ENCODE measurements around the gene PDE1C. TPM values are rescaled to one million over a fixed set of nuclear protein-coding genes. Genes with fewer than 3 reads are reported as not detected.

PDE1C gene
- total and polyA plus RNA-seq, 2 donors (not counting 1 experiment from before 2014, with no cell fraction given): 16.6 to 27.6 TPM

- DNase-seq (ENCODE audit: low read depth in 2 of 2): no peak
- no peaks in the 10 kb centered on the region for H3K27me3 ChIP-seq (ENCODE audit: control insufficient read depth, insufficient read depth, low read length)
- no peak for TF ChIP-seq EZH2 (IDR thresholded peaks at IDR 0.05; ENCODE audit: low read length, missing control alignments)
- no peak overlapping the region for H3K4me2 ChIP-seq (ENCODE audit: extremely low read depth, insufficient read depth, low read length)
- H3K36me3 ChIP-seq (ENCODE audit: control insufficient read depth, insufficient read depth, low read length): no peaks in the 10 kb centered on the region
- H4K20me1 ChIP-seq (ENCODE audit: control insufficient read depth, extremely low read depth, insufficient read depth, low read length): no peaks in the 10 kb centered on the region
- no peaks in the 10 kb centered on the region for H3K9me3 ChIP-seq (ENCODE audit: control insufficient read depth, insufficient read depth, low read depth, low read length)
- H3K4me3 ChIP-seq (replicated peaks in 1 of 4; ENCODE audit: control extremely low read depth in 1 of 4, insufficient read depth in 1 of 4, low read depth in 3 of 4, low read length in 4 of 4): no peak overlapping the region
- H2AFZ ChIP-seq (ENCODE audit: low read length): no peak overlapping the region
- no peak overlapping the region for H3K9ac ChIP-seq (ENCODE audit: insufficient read depth, low read length)
- no peak overlapping the region for H3K27ac ChIP-seq (ENCODE audit: insufficient read depth, low read length)
- H3K79me2 ChIP-seq (ENCODE audit: control insufficient read depth, insufficient read depth, low read length): no peaks in the 10 kb centered on the region
- no peaks in the 10 kb centered on the region for H3K4me1 ChIP-seq (ENCODE audit: control insufficient read depth, extremely low read depth, insufficient read depth, low read length)
These were observed 322.7 kb downstream of the PDE1C start for GRCh38 chr7:31747553-31747952.

GRCh38 chr7:31744294-31744874 lies 325.8 kb downstream of the PDE1C start:
- TF ChIP-seq CTCF (conservative IDR thresholded peaks at IDR 0.05 in 1 of 2, IDR thresholded peaks at IDR 0.05 in 1 of 2; ENCODE audit: low read depth in 1 of 2, low read length in 2 of 2): peak; percentile 83 to 94
- no peak for TF ChIP-seq EZH2 (IDR thresholded peaks at IDR 0.05; ENCODE audit: low read length, missing control alignments)
- Histone ChIP-seq H3K36me3 (ENCODE audit: control insufficient read depth, insufficient read depth, low read length) (no peaks in the 10 kb centered on the region), H3K9me3 (ENCODE audit: control insufficient read depth, insufficient read depth, low read depth, low read length) (no peaks in the 10 kb centered on the region), H3K27me3 (ENCODE audit: control insufficient read depth, insufficient read depth, low read length) (no peaks in the 10 kb centered on the region), H4K20me1 (ENCODE audit: control insufficient read depth, extremely low read depth, insufficient read depth, low read length) (no peaks in the 10 kb centered on the region), H2AFZ (ENCODE audit: low read length) (no peak overlapping the region), H3K4me3 (replicated peaks in 1 of 4; ENCODE audit: control extremely low read depth in 1 of 4, insufficient read depth in 1 of 4, low read depth in 3 of 4, low read length in 4 of 4) (no peak overlapping the region), H3K9ac (ENCODE audit: insufficient read depth, low read length) (no peak overlapping the region), H3K27ac (ENCODE audit: insufficient read depth, low read length) (no peak overlapping the region), H3K79me2 (ENCODE audit: control insufficient read depth, insufficient read depth, low read length) (no peaks in the 10 kb centered on the region), H3K4me2 (ENCODE audit: extremely low read depth, insufficient read depth, low read length) (no peak overlapping the region), H3K4me1 (ENCODE audit: control insufficient read depth, extremely low read depth, insufficient read depth, low read length) (no peaks in the 10 kb centered on the region)
- DNase-seq (ENCODE audit: low read depth in 2 of 2): peak; percentile 60 to 71

- no peaks in the 10 kb centered on the region for H4K20me1 ChIP-seq (ENCODE audit: control insufficient read depth, extremely low read depth, insufficient read depth, low read length)
- no peaks in the 10 kb centered on the region for H3K9me3 ChIP-seq (ENCODE audit: control insufficient read depth, insufficient read depth, low read depth, low read length)
- H3K79me2 ChIP-seq (ENCODE audit: control insufficient read depth, insufficient read depth, low read length): no peaks in the 10 kb centered on the region
- peak in 1 of 2 donors; percentile 52 for DNase-seq (ENCODE audit: low read depth in 2 of 2)
- TF ChIP-seq CTCF (conservative IDR thresholded peaks at IDR 0.05 in 1 of 2, IDR thresholded peaks at IDR 0.05 in 1 of 2; ENCODE audit: low read depth in 1 of 2, low read length in 2 of 2) (no peak), EZH2 (IDR thresholded peaks at IDR 0.05; ENCODE audit: low read length, missing control alignments) (no peak)
- H3K4me1 ChIP-seq (ENCODE audit: control insufficient read depth, extremely low read depth, insufficient read depth, low read length): no peaks in the 10 kb centered on the region
- H3K4me2 ChIP-seq (ENCODE audit: extremely low read depth, insufficient read depth, low read length): no peak overlapping the region
- H3K4me3 ChIP-seq (replicated peaks in 1 of 4; ENCODE audit: control extremely low read depth in 1 of 4, insufficient read depth in 1 of 4, low read depth in 3 of 4, low read length in 4 of 4): no peak overlapping the region
- H3K9ac ChIP-seq (ENCODE audit: insufficient read depth, low read length): no peak overlapping the region
- no peaks in the 10 kb centered on the region for H3K27me3 ChIP-seq (ENCODE audit: control insufficient read depth, insufficient read depth, low read length)
- H3K36me3 ChIP-seq (ENCODE audit: control insufficient read depth, insufficient read depth, low read length): no peaks in the 10 kb centered on the region
- H2AFZ ChIP-seq (ENCODE audit: low read length): no peak overlapping the region
- H3K27ac ChIP-seq (ENCODE audit: insufficient read depth, low read length): no peak overlapping the region
These were observed 328.4 kb downstream of the PDE1C start for GRCh38 chr7:31741852-31742251.
